Measurements from ENCODE around the gene PTCHD1. TPM values are rescaled to one million over a fixed set of nuclear protein-coding genes. Genes with fewer than 3 reads are reported as not detected.

PTCHD1 gene
- total and polyA plus RNA-seq, 2 of the 13 experiments (the other 11 are each of a cell fraction or from before 2014, with no cell fraction given) = not detected

- Histone ChIP-seq H4K20me1 (ENCODE audit: insufficient read depth, low read length) (no peaks in the 10 kb centered on the region), H3K9me3 (ENCODE audit: low read length) (no peaks in the 10 kb centered on the region), H2AFZ (ENCODE audit: low read length) (no peak overlapping the region), H3K4me2 (ENCODE audit: low read depth, low read length) (no peak overlapping the region), H3K27me3 (ENCODE audit: control insufficient read depth in 1 of 2, insufficient read depth in 2 of 2, low read length in 2 of 2) (peaks cover 0 to 6% of the 10 kb centered on the region in 2 experiments; a peak in 2 of 5 replicates), H3K79me2 (ENCODE audit: insufficient read depth, low read length) (no peaks in the 10 kb centered on the region), H3K27ac (ENCODE audit: extremely low read length, insufficient read depth, low read length) (no peak overlapping the region), H3K4me1 (ENCODE audit: insufficient read depth, low read length) (no peaks in the 10 kb centered on the region), H3K36me3 (replicated peaks in 1 of 2; ENCODE audit: control insufficient read depth in 1 of 2, insufficient read depth in 2 of 2, low read length in 2 of 2) (no peaks in the 10 kb centered on the region), H3K9ac (ENCODE audit: insufficient read depth, low read depth, low read length) (no peak overlapping the region), H3K4me3 (replicated peaks in 1 of 3; ENCODE audit: insufficient read depth in 1 of 3, low read depth in 2 of 3, low read length in 3 of 3) (no peak overlapping the region)
- intact Hi-C loops (cut with micrococcal nuclease; ENCODE audit: unreplicated experiment) (no loop called here), in situ Hi-C loops (cut with HindIII; ENCODE audit: extremely low pct_ligation_motif_present, low pct_unique_long_range_greater_than_20kb) (no loop called here)
- no peak for TF ChIP-seq ZSCAN22 (CRISPR knock-in tag; IDR thresholded peaks at IDR 0.05)
- no peak for TF ChIP-seq E2F5 (CRISPR knock-in tag; conservative IDR thresholded peaks at IDR 0.05)
- no peak for TF ChIP-seq MYC (CRISPR knock-in tag; IDR thresholded peaks at IDR 0.05; ENCODE audit: borderline replicate concordance)
- no peak for TF ChIP-seq ZNF263 (CRISPR knock-in tag; IDR thresholded peaks at IDR 0.05)
- no peak for TF ChIP-seq ARHGAP35 (CRISPR knock-in tag; IDR thresholded peaks at IDR 0.05; ENCODE audit: borderline replicate concordance)
- TF ChIP-seq ZNF562 (CRISPR knock-in tag; IDR thresholded peaks at IDR 0.05; ENCODE audit: borderline replicate concordance) = no peak
- TF ChIP-seq ELF1 (CRISPR knock-in tag; IDR thresholded peaks at IDR 0.05) = no peak
- TF ChIP-seq ZNF572 (CRISPR knock-in tag; IDR thresholded peaks at IDR 0.05) = no peak
- BruUV-seq (replicated peaks) = no TSS peak
- no peak for FAIRE-seq
- ChIA-PET CTCF (ENCODE audit: low intra/inter-chr PET ratio, low total read pairs) (no interaction called here), POLR2A (no interaction called here)
- no peak for ATAC-seq
- DNase-seq (ENCODE audit: low spot score) = no peak
- WGBS (ENCODE audit: low lambda C conversion rate) = 27% methylated on average over 20 of the region's 42 CpGs
These were observed 2.4 kb upstream of the PTCHD1 start for GRCh38 chrX:23332101-23332887.
